Brain microvascular endothelial cell (primary cell): ENCODE results near the gene RERE.
A peak's percentile ranks its signal among the peaks of the same experiment; 100 is the strongest.

Experiments used
- DNase-seq: peaks from one replicate; pipeline ENCODE4 v3.0.0-alpha.2; 2020
- H3K27ac ChIP-seq: fragments of 250-450 bp; sonication (Bioruptor Pico); 2 replicates; pipeline ENCODE4 v1.5.1; 2020; ENCODE audit warnings: mild to moderate bottlenecking, moderate library complexity
- H3K27me3 ChIP-seq: fragments of 250-450 bp; sonication (Bioruptor Pico); replicated peaks from 2 replicates; pipeline ENCODE4 v1.5.1; 2020; ENCODE audit warnings: mild to moderate bottlenecking
- H3K36me3 ChIP-seq: fragments of 250-450 bp; sonication (Bioruptor Pico); replicated peaks from 2 replicates; pipeline ENCODE4 v1.5.1; 2020; ENCODE audit warnings: mild to moderate bottlenecking
- H3K4me3 ChIP-seq: 2 replicates; pipeline ENCODE4 v1.5.1; 2011; ENCODE audit warnings: low read depth, mild to moderate bottlenecking, control low read depth, low read length, moderate library complexity
- in situ Hi-C: cut with HindIII; loops from 2 replicates; pipeline ENCODE4 v1.10.0; 2017; ENCODE audit warnings: low sequenced_read_pairs, low pct_ligation_motif_present
- TF ChIP-seq, protein P1 (sequence below): IDR thresholded peaks from 2 replicates; pipeline ENCODE4 v1.5.1; 2011; ENCODE audit warnings: low read depth, mild to moderate bottlenecking, moderate library complexity, low read length, control low read depth, inconsistent platforms; ENCODE audit errors: missing control alignments

Gene RERE

DNA sequence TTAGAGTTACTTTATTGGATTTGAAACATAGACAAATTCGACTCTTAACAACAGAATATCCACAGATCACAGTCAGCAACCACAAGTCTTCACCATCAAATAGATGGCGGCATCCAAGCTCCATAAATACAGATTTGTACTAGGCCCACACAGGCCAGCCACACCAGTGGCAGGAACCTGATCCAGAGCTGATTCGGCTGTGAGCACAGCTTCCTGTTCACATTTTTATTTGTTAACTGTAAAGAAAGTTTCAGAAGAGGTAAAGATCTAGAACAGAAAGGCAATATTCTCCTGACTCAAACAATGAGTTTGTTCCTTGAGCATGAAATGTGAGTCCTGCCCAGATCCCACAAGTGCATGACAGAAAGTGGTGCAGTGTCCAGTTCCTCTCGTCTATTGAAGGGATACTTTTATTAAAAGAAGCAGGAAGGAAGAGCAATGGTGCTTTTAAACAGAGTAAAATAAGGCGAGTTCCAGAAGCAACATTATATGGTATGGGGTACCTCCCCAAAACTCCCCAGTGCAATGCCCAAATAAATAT, 293.7 kb downstream of the RERE start:
- no peaks in the 10 kb centered on the region for H3K36me3 ChIP-seq
- TF ChIP-seq, protein P1, sequence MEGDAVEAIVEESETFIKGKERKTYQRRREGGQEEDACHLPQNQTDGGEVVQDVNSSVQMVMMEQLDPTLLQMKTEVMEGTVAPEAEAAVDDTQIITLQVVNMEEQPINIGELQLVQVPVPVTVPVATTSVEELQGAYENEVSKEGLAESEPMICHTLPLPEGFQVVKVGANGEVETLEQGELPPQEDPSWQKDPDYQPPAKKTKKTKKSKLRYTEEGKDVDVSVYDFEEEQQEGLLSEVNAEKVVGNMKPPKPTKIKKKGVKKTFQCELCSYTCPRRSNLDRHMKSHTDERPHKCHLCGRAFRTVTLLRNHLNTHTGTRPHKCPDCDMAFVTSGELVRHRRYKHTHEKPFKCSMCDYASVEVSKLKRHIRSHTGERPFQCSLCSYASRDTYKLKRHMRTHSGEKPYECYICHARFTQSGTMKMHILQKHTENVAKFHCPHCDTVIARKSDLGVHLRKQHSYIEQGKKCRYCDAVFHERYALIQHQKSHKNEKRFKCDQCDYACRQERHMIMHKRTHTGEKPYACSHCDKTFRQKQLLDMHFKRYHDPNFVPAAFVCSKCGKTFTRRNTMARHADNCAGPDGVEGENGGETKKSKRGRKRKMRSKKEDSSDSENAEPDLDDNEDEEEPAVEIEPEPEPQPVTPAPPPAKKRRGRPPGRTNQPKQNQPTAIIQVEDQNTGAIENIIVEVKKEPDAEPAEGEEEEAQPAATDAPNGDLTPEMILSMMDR: no peak
- in situ Hi-C loops: no loop called here
- H3K27me3 ChIP-seq: no peaks in the 10 kb centered on the region
- H3K27ac ChIP-seq: no peak overlapping the region
- no peak for DNase-seq
- no peak overlapping the region for H3K4me3 ChIP-seq

DNA sequence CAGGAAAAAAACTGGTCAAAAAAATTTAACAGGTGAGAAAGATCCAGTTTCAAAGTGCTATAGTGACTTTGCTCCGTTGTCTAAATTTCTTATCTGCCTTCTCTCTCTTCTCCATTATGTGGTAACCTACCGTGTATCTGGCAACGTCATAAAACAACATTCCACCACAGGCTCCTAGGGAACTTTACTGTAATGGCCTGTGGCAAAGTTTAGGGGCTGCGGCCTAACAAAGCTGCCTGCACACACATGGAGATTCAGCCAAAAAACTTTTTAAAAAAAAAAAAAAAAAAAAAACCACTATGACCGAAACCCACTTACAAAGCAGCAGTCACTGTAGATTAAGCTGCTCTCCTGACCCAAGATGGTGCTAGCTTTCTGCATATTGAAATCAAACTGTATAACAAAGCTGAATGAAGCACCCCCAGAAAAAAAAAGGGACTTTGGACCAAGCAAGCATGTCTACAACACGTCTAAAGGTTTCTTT, 296.9 kb downstream of the RERE start:
- in situ Hi-C loops: no loop called here
- DNase-seq: no peak
- no peaks in the 10 kb centered on the region for H3K27me3 ChIP-seq
- no peak overlapping the region for H3K27ac ChIP-seq
- no peaks in the 10 kb centered on the region for H3K36me3 ChIP-seq
- no peak overlapping the region for H3K4me3 ChIP-seq
- TF ChIP-seq, protein P1: no peak

DNA sequence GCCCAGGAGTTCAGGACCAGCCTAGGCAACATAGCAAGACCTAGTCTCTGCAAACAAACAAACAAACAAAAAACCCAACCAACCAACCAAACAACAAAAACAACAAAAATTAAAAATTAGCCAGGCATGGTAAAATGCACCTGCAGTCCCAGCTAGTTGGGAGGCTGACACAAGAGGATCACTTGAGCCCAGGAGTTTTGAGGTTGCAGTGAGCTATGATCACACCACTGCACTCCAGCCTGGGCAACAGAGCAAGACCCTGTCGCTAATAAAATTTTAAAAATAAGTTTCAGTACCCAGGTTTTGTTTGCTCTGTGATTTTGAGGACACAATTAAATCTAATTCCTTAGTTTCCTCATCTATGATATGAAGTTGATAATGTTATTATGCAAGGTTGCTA, 298.3 kb downstream of the RERE start:
- TF ChIP-seq, protein P1: no peak
- in situ Hi-C loops: no loop called here
- no peak for DNase-seq
- no peak overlapping the region for H3K4me3 ChIP-seq
- no peaks in the 10 kb centered on the region for H3K36me3 ChIP-seq
- no peak overlapping the region for H3K27ac ChIP-seq
- no peaks in the 10 kb centered on the region for H3K27me3 ChIP-seq

DNA sequence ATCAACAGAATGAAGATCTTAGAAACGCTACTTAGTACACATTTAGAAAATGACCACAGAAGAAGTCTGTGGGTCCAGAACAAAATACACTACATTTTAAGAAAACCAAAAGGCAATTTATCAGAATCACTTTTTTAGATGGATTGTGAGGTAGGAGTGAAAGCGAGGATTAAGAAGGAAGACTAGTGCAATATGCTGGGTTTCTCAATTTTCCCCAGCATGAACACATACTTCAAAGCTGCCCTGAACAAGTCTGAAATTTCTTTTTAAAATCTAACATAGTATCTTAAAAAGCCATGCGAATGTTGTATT, 299.0 kb downstream of the RERE start:
- no peak for DNase-seq
- in situ Hi-C loops: no loop called here
- H3K36me3 ChIP-seq: no peaks in the 10 kb centered on the region
- TF ChIP-seq, protein P1: no peak
- no peaks in the 10 kb centered on the region for H3K27me3 ChIP-seq
- no peak overlapping the region for H3K27ac ChIP-seq
- no peak overlapping the region for H3K4me3 ChIP-seq

DNA sequence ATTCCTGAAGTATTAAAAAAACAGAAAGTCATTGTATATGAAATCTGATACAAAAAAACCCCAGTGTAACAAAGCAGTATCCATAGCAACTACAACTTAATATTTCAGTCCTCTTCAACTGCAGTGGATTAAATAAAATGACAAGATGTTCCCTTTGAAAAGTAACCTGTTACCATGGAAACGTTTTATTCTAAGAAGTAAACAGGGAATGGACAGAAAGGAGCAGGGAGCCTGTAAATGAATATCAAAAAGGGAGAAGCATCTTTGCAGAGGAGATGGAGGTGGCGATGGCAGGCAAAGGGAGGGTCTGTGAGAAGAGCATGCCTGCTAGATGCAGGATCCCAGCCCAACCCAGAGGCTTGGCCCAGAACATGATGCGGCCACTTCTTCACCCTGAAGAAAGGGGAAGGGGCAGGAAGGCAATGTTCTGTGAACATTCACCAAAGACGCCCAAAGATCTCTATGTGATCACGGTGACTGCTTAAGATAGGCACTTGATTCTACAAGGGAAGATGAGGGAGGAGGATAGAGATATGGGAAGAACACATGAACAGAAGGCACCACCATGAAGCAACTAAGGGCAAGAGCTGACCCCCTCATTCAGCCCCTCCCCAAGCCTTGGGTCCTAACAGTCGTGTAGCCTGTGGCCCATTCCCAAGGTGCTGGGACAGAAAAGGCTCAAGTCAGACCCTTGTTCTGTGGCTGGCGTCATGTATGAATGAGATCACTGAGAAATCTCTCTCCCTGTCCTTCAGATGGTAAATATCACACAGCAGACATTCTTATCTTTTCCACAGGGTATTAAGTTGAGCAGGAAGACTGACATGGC, 299.6 kb downstream of the RERE start:
- Histone ChIP-seq H3K4me3 (no peak overlapping the region), H3K27ac (peak overlapping the region; percentile 68)
- TF ChIP-seq, protein P1: no peak

More for the DNA sequence above, 299.6 kb downstream of the RERE start:
- no peak for DNase-seq
- in situ Hi-C loops: no loop called here
- no peaks in the 10 kb centered on the region for H3K36me3 ChIP-seq
- no peaks in the 10 kb centered on the region for H3K27me3 ChIP-seq
